Measurements from ENCODE around the gene PRR14L.
"Not testable (repeated sequence)": the region's sequence is repeated elsewhere in the genome, so short reads cannot be mapped to it uniquely, and the experiment has no call there.

The PRR14L gene

DNA sequence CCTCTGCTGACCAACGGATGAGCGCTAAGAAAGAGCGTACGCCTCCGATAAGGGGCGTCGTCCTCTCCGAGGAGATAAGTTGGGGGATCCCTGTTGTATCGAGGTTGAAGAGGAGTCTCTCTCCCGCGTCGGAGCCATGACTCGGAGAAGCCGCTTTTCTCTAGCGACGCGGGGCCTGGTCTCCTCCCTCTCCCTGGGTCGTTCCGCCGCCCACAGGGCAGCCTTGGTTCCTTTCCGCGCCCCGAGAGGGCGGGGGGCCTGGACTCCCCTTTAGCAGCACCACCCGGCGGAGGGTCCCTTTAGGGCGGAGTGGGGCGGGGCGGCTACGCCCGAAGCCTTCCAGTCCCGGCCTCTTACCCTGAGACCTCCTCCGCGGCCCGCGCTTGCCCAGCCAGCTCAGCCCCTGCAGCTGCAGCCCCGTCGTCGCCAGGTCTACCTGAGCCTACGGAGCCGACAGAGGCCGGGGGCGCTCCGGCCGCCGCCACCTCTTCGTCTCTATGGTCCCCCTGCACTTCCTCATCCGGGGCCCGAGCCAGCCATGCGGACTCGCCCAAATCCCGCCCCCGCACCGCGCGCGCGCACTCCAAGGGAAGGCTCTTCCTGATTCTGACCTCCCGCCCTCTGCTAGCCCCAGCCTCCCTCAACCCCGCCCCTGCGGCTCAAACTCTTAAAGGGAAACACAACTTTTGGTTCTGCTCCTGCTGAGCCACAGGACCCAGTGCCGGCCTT is at the start of gene PRR14L:
Gene PRR14L, minus strand, starts transcription at position 497 of the 729 bp plus-strand sequence. CDS start 11,272 bp downstream, outside the sequence.
- peak within 1 kb of the TSS; percentile 99 for H3K9ac ChIP-seq (ENCODE audit: low read length)
- peaks cover 38% of the 10 kb centered on the region for H3K4me1 ChIP-seq (ENCODE audit: control insufficient read depth, insufficient read depth, low read length)
- H3K36me3 ChIP-seq (ENCODE audit: control insufficient read depth, insufficient read depth, low read length): no peaks in the 10 kb centered on the region
- peak within 1 kb of the TSS; percentile 88 for H3K4me3 ChIP-seq (ENCODE audit: low read length)
- no peaks in the 10 kb centered on the region for H3K9me3 ChIP-seq (ENCODE audit: control insufficient read depth, low read length)
- H3K27me3 ChIP-seq (ENCODE audit: control insufficient read depth, insufficient read depth, low read length): no peaks in the 10 kb centered on the region

DNA sequence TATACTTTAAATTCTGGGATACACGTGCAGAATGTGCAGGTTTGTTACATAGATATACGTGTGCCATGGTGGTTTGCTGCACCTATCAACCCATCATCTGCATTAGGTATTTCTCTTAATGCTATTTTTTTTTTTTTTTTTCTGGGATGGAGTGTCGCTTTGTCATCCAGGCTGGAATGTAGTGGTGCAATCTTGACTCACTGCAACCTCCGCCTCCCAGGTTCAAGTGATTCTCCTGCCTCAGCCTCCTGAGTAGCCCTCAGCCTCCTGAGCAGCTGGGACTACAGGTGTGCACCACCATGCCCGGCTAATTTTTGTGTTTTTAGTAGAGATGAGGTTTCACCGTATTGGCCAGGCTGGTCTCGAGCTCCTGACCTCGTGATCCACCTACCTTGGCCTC is 49.4 kb upstream of the PRR14L start:
- not testable (repeated sequence) for H3K9ac ChIP-seq (ENCODE audit: low read length); H3K36me3 ChIP-seq (ENCODE audit: control insufficient read depth, insufficient read depth, low read length)

DNA sequence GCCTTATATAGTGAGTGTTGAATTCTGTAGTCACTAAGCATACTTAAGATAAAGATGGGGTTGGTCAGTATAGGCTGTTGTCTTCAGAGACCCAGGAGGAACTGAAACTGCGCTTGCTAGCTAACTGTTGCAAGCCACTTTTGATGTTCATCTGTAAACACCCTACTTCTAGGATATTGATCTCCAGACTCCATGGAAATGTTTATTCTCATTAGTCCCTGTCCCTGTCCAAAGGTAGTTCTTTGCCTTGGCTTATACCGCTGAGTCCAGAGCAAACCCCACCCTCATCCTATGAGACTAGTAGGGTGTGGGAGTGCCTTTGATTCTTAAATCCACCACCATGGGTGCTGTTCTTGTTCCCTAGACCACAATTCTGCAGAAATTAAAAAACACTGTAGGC is 40.3 kb upstream of the PRR14L start:
- no peaks in the 10 kb centered on the region for H3K27me3 ChIP-seq (ENCODE audit: control insufficient read depth, insufficient read depth, low read length)
- H3K36me3 ChIP-seq (ENCODE audit: control insufficient read depth, insufficient read depth, low read length): no peaks in the 10 kb centered on the region

More for the DNA sequence above, 49.4 kb upstream of the PRR14L start:
- H3K9me3 ChIP-seq (ENCODE audit: control insufficient read depth, low read length); H3K4me1 ChIP-seq (ENCODE audit: control insufficient read depth, insufficient read depth, low read length); H3K27me3 ChIP-seq (ENCODE audit: control insufficient read depth, insufficient read depth, low read length); H3K4me3 ChIP-seq (ENCODE audit: low read length): not testable (repeated sequence)

GRCh38 chr22:31789803-31790202 is 39.9 kb upstream of the PRR14L start:
- Histone ChIP-seq H3K9ac (ENCODE audit: low read length) (no peak overlapping the region), H3K4me3 (ENCODE audit: low read length) (no peak overlapping the region), H3K27me3 (ENCODE audit: control insufficient read depth, insufficient read depth, low read length) (no peaks in the 10 kb centered on the region), H3K36me3 (ENCODE audit: control insufficient read depth, insufficient read depth, low read length) (no peaks in the 10 kb centered on the region), H3K9me3 (ENCODE audit: control insufficient read depth, low read length) (no peaks in the 10 kb centered on the region), H3K4me1 (ENCODE audit: control insufficient read depth, insufficient read depth, low read length) (no peaks in the 10 kb centered on the region)

More for the DNA sequence above, 40.3 kb upstream of the PRR14L start:
- H3K4me1 ChIP-seq (ENCODE audit: control insufficient read depth, insufficient read depth, low read length): no peaks in the 10 kb centered on the region
- H3K9me3 ChIP-seq (ENCODE audit: control insufficient read depth, low read length): no peaks in the 10 kb centered on the region
- no peak overlapping the region for H3K9ac ChIP-seq (ENCODE audit: low read length)
- no peak overlapping the region for H3K4me3 ChIP-seq (ENCODE audit: low read length)

DNA sequence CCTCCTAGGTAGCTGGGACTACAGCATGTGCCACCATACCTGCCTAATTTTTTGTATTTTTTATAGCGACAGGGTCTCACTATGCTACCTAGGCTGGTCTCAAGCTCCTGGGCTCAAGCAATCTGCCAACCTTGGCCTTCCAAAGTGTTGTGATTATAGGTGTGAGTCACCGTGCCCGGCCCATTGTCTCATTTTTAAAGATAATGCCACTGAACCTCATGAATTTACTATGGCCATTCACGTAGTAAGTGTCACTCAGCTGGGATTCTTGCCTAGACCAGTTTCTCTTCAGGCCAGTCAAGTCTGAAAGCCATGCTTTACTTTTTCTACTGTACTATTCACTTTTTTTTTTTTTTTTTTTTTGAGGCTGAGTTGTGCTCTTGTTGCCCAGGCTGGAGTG is 26.3 kb upstream of the PRR14L start:
- Histone ChIP-seq H3K9ac (ENCODE audit: low read length) (no peak overlapping the region), H3K27me3 (ENCODE audit: control insufficient read depth, insufficient read depth, low read length) (no peaks in the 10 kb centered on the region), H3K4me3 (ENCODE audit: low read length) (no peak overlapping the region), H3K36me3 (ENCODE audit: control insufficient read depth, insufficient read depth, low read length) (no peaks in the 10 kb centered on the region), H3K9me3 (ENCODE audit: control insufficient read depth, low read length) (no peaks in the 10 kb centered on the region), H3K4me1 (ENCODE audit: control insufficient read depth, insufficient read depth, low read length) (no peaks in the 10 kb centered on the region)

DNA sequence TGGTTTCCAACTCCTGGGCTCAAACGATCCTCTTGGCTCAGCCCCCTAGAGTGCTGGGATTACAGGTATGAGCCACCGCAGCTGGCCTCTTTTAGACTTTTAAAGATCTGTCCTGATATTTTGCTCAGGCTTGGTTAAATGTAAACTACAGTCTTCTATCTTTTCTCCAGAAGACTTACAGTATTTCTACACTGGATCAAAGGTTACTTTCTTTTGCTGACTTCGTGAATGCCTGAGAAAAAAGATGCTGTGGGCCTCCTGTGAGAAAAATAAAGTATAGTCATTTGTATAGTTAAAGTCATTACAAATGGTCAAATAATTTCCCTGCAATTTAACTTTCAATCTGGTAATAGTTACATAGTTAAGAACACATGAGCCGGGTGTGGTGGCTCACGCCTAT is 23.5 kb upstream of the PRR14L start:
- no peak overlapping the region for H3K4me3 ChIP-seq (ENCODE audit: low read length)
- no peaks in the 10 kb centered on the region for H3K36me3 ChIP-seq (ENCODE audit: control insufficient read depth, insufficient read depth, low read length)
- H3K9me3 ChIP-seq (ENCODE audit: control insufficient read depth, low read length): no peaks in the 10 kb centered on the region
- H3K9ac ChIP-seq (ENCODE audit: low read length): no peak overlapping the region
- H3K27me3 ChIP-seq (ENCODE audit: control insufficient read depth, insufficient read depth, low read length): no peaks in the 10 kb centered on the region
- H3K4me1 ChIP-seq (ENCODE audit: control insufficient read depth, insufficient read depth, low read length): no peaks in the 10 kb centered on the region

DNA sequence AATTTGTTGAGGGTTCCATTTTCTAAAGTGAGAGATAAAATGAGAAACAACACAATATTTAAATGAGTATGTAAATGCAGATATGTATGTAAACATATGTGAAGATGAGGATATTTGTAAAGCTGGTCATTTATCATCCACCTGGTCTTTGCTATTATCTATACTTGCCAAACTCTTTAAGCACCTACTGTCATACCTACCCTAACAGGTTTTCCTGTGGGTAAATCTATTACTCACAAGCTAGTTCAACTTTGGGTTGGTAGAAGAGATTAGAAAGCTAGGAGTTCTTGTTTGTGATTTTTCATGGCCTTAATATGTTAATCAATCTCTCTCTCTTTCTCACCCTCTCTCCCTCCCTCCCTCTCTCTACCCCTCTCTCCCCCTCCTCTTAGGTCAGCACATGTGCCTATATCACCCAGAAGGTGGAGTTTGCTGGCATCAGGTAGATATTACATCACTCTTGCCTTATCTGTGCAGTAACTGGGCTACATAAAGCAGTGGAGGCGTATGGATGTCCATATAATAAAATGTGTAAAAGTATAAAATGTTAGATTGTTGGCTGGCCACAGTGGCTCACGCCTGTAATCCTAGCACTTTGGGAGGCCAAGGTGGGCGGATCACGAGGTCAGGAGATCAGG is 18.6 kb upstream of the PRR14L start:
- H3K4me3 ChIP-seq (ENCODE audit: low read length): no peak overlapping the region
- H3K27me3 ChIP-seq (ENCODE audit: control insufficient read depth, insufficient read depth, low read length): no peaks in the 10 kb centered on the region
- no peaks in the 10 kb centered on the region for H3K9me3 ChIP-seq (ENCODE audit: control insufficient read depth, low read length)
- no peaks in the 10 kb centered on the region for H3K36me3 ChIP-seq (ENCODE audit: control insufficient read depth, insufficient read depth, low read length)
- H3K4me1 ChIP-seq (ENCODE audit: control insufficient read depth, insufficient read depth, low read length): no peaks in the 10 kb centered on the region
- no peak overlapping the region for H3K9ac ChIP-seq (ENCODE audit: low read length)

GRCh38 chr22:31764785-31765184 is 14.9 kb upstream of the PRR14L start:
- H3K27me3 ChIP-seq (ENCODE audit: control insufficient read depth, insufficient read depth, low read length): no peaks in the 10 kb centered on the region
- H3K36me3 ChIP-seq (ENCODE audit: control insufficient read depth, insufficient read depth, low read length): no peaks in the 10 kb centered on the region
- no peak overlapping the region for H3K4me3 ChIP-seq (ENCODE audit: low read length)
- no peaks in the 10 kb centered on the region for H3K9me3 ChIP-seq (ENCODE audit: control insufficient read depth, low read length)
- H3K4me1 ChIP-seq (ENCODE audit: control insufficient read depth, insufficient read depth, low read length): no peaks in the 10 kb centered on the region
- no peak overlapping the region for H3K9ac ChIP-seq (ENCODE audit: low read length)

DNA sequence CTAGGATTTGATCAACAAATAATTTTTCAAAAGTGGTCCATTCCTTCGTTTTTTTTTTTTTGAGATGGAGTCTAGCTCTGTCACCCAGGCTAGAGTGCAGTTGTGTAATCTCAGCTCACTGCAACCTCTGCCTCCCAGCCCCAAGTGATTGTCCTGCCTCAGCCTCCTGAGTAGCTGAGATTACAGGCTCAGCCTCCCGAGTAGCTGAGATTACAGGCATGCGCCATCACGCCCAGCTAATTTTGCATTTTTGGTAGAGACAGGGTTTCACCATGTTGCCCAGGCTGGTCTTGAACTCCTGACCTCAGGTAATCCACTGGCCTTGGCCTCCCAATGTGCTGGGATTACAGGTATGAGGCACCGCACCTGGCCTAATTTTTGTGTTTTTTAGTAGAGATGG is 8.9 kb upstream of the PRR14L start:
- H3K9me3 ChIP-seq (ENCODE audit: control insufficient read depth, low read length); H3K9ac ChIP-seq (ENCODE audit: low read length); H3K36me3 ChIP-seq (ENCODE audit: control insufficient read depth, insufficient read depth, low read length); H3K4me3 ChIP-seq (ENCODE audit: low read length); H3K27me3 ChIP-seq (ENCODE audit: control insufficient read depth, insufficient read depth, low read length): not testable (repeated sequence)
- H3K4me1 ChIP-seq (ENCODE audit: control insufficient read depth, insufficient read depth, low read length): peaks cover 20% of the 10 kb centered on the region

DNA sequence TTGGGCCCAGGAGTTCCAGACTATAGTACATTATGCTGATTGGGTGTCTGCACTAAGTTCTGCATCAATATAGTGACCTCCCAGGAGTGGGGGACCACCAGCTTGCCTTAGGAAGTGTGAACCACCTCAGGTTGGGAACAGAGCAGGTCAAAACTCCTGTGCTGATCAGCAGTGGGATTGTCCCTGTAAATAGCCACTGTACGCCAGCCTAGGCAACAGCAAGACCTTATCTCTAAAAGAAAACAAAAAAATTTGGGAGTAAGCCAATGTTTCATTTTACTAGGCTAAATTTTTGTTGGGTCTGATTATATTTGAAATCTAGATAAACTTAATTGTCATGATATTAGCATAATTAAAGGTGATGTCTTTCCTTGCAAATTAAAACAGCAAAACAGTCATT is 7.3 kb upstream of the PRR14L start:
- no peak overlapping the region for H3K4me3 ChIP-seq (ENCODE audit: low read length)
- peak overlapping the region; percentile 8 for H3K9ac ChIP-seq (ENCODE audit: low read length)
- peaks cover 32% of the 10 kb centered on the region for H3K4me1 ChIP-seq (ENCODE audit: control insufficient read depth, insufficient read depth, low read length)
- no peaks in the 10 kb centered on the region for H3K9me3 ChIP-seq (ENCODE audit: control insufficient read depth, low read length)
- no peaks in the 10 kb centered on the region for H3K36me3 ChIP-seq (ENCODE audit: control insufficient read depth, insufficient read depth, low read length)
- H3K27me3 ChIP-seq (ENCODE audit: control insufficient read depth, insufficient read depth, low read length): no peaks in the 10 kb centered on the region

GRCh38 chr22:31754813-31755212 is 4.9 kb upstream of the PRR14L start:
- Histone ChIP-seq H3K27me3 (ENCODE audit: control insufficient read depth, insufficient read depth, low read length) (no peaks in the 10 kb centered on the region), H3K4me3 (ENCODE audit: low read length) (no peak overlapping the region), H3K4me1 (ENCODE audit: control insufficient read depth, insufficient read depth, low read length) (peaks cover 39% of the 10 kb centered on the region), H3K9me3 (ENCODE audit: control insufficient read depth, low read length) (no peaks in the 10 kb centered on the region), H3K9ac (ENCODE audit: low read length) (peak overlapping the region; percentile 82), H3K36me3 (ENCODE audit: control insufficient read depth, insufficient read depth, low read length) (no peaks in the 10 kb centered on the region)

GRCh38 chr22:31753634-31754501 is 3.9 kb upstream of the PRR14L start, which contains the start of gene DEPDC5:
Gene DEPDC5 (plus strand): TSS chr22:31754019. CDS start chr22:31754922, 903 bp downstream.
- H3K27me3 ChIP-seq (ENCODE audit: control insufficient read depth, insufficient read depth, low read length): no peaks in the 10 kb centered on the region

More at GRCh38 chr22:31753634-31754501, 3.9 kb upstream of the PRR14L start, which contains the start of gene DEPDC5:
- Histone ChIP-seq H3K4me3 (ENCODE audit: low read length) (peak within 1 kb of the TSS; percentile 91), H3K9me3 (ENCODE audit: control insufficient read depth, low read length) (no peaks in the 10 kb centered on the region), H3K36me3 (ENCODE audit: control insufficient read depth, insufficient read depth, low read length) (no peaks in the 10 kb centered on the region), H3K9ac (ENCODE audit: low read length) (peak within 1 kb of the TSS; percentile 82), H3K4me1 (ENCODE audit: control insufficient read depth, insufficient read depth, low read length) (peaks cover 39% of the 10 kb centered on the region)

All from mucosa of stomach (tissue), 1 donor.